HCT116 (cell line): ENCODE data around the gene GNB5. TPM values are rescaled to one million over a fixed set of nuclear protein-coding genes. Genes with fewer than 3 reads are reported as not detected.

Experiments
- ATAC-seq: fragments of 200-7000 bp; cut with Tn5 transposase; 2 replicates; pipeline ENCODE4 v1.9.1; 2020; ENCODE audit warnings: mild to moderate bottlenecking, moderate library complexity
- BruUV-seq: library from RNA; stranded (reverse); fragments of 400-500 nt; replicated peaks from 2 replicates; lab custom pipeline; 2021; lab: Mats Ljungman, UMichigan
- CTCF ChIA-PET: fragments of 300-600 bp; sonication (Branson Sonifier 250); formaldehyde crosslinking; loops from one replicate; lab custom pipeline; 2021; ENCODE audit warnings: antibody characterized with exemption; lab: Charles Lee
- POLR2A ChIA-PET: fragments of 300-600, 350-600 bp; sonication (Branson Sonifier 250); formaldehyde crosslinking; loops from one replicate; lab custom pipeline; 2021; ENCODE audit warnings: antibody characterized with exemption; lab: Charles Lee
- RAD21 ChIA-PET, 2 experiments: fragments of 300-600 bp; sonication (Branson Sonifier 250); formaldehyde crosslinking; loops; one replicate each; lab custom pipeline; 2023; ENCODE audit warnings: low total read pairs in 2 of 2; ENCODE audit not compliant: uncharacterized antibody in 2 of 2, unreplicated experiment in 2 of 2, low non-redundant PET in 1 of 2; lab: Charles Lee
- DNase-seq: peaks from one replicate; pipeline ENCODE4 v3.0.0-alpha.2; 2010; ENCODE audit warnings: low read depth, low spot score
- H2AFZ ChIP-seq: fragments of 200-600 bp; shearing (Covaris generic), sonication (generic); 2 replicates; pipeline ENCODE4 v1.6.1; 2017; ENCODE audit warnings: low read depth, mixed run types, mixed read lengths, antibody characterized with exemption, low read length; ENCODE audit not compliant: poor library complexity, severe bottlenecking
- H3K27ac ChIP-seq: 2 replicates; pipeline ENCODE4 v1.5.1; 2012; ENCODE audit warnings: low read depth, low read length
- H3K27me3 ChIP-seq: fragments of 200-600 bp; sonication (generic); 2 replicates; pipeline ENCODE4 v1.6.1; 2016; ENCODE audit warnings: mixed run types, low read length, mixed read lengths; ENCODE audit not compliant: insufficient read depth
- H3K36me3 ChIP-seq, 2 experiments: fragments of 200-500 bp in 1 of 2; fragments of 200-600 bp in 1 of 2; sonication (Bioruptor generic) in 1 of 2; sonication (generic) in 1 of 2; 2 replicates each; pipeline versions ENCODE4 v1.5.1 to v1.6.1; 2014 to 2016; ENCODE audit warnings: low read length in 2 of 2, inconsistent platforms in 1 of 2, mixed read lengths in 1 of 2, mixed run types in 1 of 2; ENCODE audit not compliant: insufficient read depth in 2 of 2, control insufficient read depth in 1 of 2
- H3K4me1 ChIP-seq, 2 experiments: fragments of 200-600 bp in 1 of 2; sonication (generic) in 1 of 2; 2 replicates each; pipeline versions ENCODE4 v1.5.1 to v1.6.1; 2012 to 2017; ENCODE audit warnings: low read length in 2 of 2, inconsistent platforms in 1 of 2, mild to moderate bottlenecking in 1 of 2, mixed read lengths in 1 of 2, mixed run types in 1 of 2, moderate library complexity in 1 of 2; ENCODE audit not compliant: insufficient read depth in 2 of 2, control insufficient read depth in 1 of 2
- H3K4me2 ChIP-seq: fragments of 200-600 bp; sonication (generic); 2 replicates; pipeline ENCODE4 v1.6.1; 2017; ENCODE audit warnings: mixed run types, low read length, mixed read lengths
- H3K4me3 ChIP-seq, 2 experiments: fragments of 200-600 bp in 1 of 2; sonication (generic) in 1 of 2; replicated peaks in 1 of 2; 2 replicates each; pipeline ENCODE4 v1.5.1; 2011 to 2016; ENCODE audit warnings: low read length in 2 of 2, control low read depth in 1 of 2, low read depth in 1 of 2, mild to moderate bottlenecking in 1 of 2, mixed read lengths in 1 of 2, mixed run types in 1 of 2
- H3K79me2 ChIP-seq: fragments of 200-600 bp; sonication (generic); 2 replicates; pipeline ENCODE4 v1.6.1; 2017; ENCODE audit warnings: mild to moderate bottlenecking, mixed run types, low read length, moderate library complexity, mixed read lengths; ENCODE audit not compliant: insufficient read depth
- H3K9ac ChIP-seq: fragments of 200-600 bp; sonication (generic); 2 replicates; pipeline ENCODE4 v1.6.1; 2016; ENCODE audit warnings: low read length, mixed read lengths
- H3K9me2 ChIP-seq: fragments of 200-600 bp; sonication (generic), shearing (Covaris generic); 2 replicates; pipeline ENCODE4 v1.6.1; 2017; ENCODE audit warnings: mixed run types, mild to moderate bottlenecking, moderate library complexity; ENCODE audit not compliant: insufficient read depth
- H3K9me3 ChIP-seq, 2 experiments: fragments of 200-500 bp in 1 of 2; fragments of 200-600 bp in 1 of 2; sonication (Bioruptor generic) in 1 of 2; sonication (generic) in 1 of 2; 2 replicates each; pipeline ENCODE4 v1.6.1; 2014 to 2017; ENCODE audit warnings: low read length in 2 of 2, mixed read lengths in 2 of 2, inconsistent platforms in 1 of 2, low read depth in 1 of 2, mild to moderate bottlenecking in 1 of 2, mixed run types in 1 of 2, moderate library complexity in 1 of 2; ENCODE audit not compliant: control insufficient read depth in 1 of 2, insufficient read depth in 1 of 2
- H4K20me1 ChIP-seq: fragments of 200-600 bp; sonication (generic), shearing (Covaris generic); 2 replicates; pipeline ENCODE4 v1.6.1; 2017; ENCODE audit warnings: mixed run types, mild to moderate bottlenecking, moderate library complexity; ENCODE audit not compliant: insufficient read depth
- FOSL1 ChIP-seq: IDR thresholded peaks from 2 replicates; pipeline ENCODE4 v1.6.1; 2012; ENCODE audit warnings: low read depth
- POLR2A ChIP-seq: IDR thresholded peaks from 2 replicates; pipeline ENCODE4 v1.7.0; 2011; ENCODE audit warnings: borderline replicate concordance; ENCODE audit not compliant: insufficient read depth, insufficient read length; ENCODE audit errors: extremely low read depth
- SIN3A ChIP-seq: IDR thresholded peaks from 2 replicates; pipeline ENCODE4 v1.6.1; 2012; ENCODE audit warnings: low read depth
- ZFX ChIP-seq: fragments of 450-650 bp; IDR thresholded peaks from 2 replicates; pipeline ENCODE4 v1.6.1; 2017
- intact Hi-C: fragments of 100-400 bp; cut with micrococcal nuclease; formaldehyde crosslinking; loops from 2 replicates; pipeline ENCODE4 v1.10.0; 2022
- total RNA-seq: library from RNA; stranded (reverse); gene quantifications from one replicate; pipeline ENCODE4 v1.2.1, GENCODE V29; 2021; ENCODE audit not compliant: unreplicated experiment
- TF ChIP-seq, protein P1 (sequence below): IDR thresholded peaks from 2 replicates; pipeline ENCODE4 v1.6.1; 2011; ENCODE audit warnings: mild to moderate bottlenecking, low read length, moderate library complexity; ENCODE audit not compliant: insufficient replicate concordance; ENCODE audit errors: extremely low read depth
- TF ChIP-seq, protein P2 (sequence below): IDR thresholded peaks from 2 replicates; pipeline ENCODE4 v1.6.1; 2012
- TF ChIP-seq, protein P3 (sequence below): IDR thresholded peaks from 2 replicates; pipeline ENCODE4 v1.6.1; 2012; ENCODE audit warnings: low read depth

GNB5 gene
- total RNA-seq, 1 experiment from 2014 or later: 27.6 TPM

DNA sequence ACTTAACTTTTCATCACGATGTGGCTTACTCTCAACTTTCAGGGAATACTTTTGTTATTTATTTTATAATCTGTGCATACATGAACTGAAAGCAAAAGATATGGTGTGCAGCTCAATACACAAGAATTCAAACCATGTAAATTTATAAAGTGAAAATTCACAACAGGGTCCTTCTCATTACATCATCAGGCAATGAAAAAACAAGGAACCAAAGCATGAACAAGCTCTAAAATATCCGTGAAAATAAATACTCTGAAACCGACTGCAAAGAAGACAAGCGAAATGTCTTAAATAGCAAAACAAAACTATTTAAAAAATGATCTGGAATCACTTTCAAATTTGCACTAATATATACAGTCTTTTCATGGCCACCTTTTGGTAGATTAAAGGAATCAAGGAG is 28.9 kb downstream of the GNB5 start:
- no peaks in the 10 kb centered on the region for H3K4me1 ChIP-seq
- no peak overlapping the region for H3K4me3 ChIP-seq
- ChIA-PET POLR2A (no interaction called here), RAD21 (no interaction called here), CTCF (no interaction called here)
- no peaks in the 10 kb centered on the region for H3K27me3 ChIP-seq
- 0 out of 2 replicates have a peak, but pooled peaks cover 3% of the 10 kb centered on the region for H3K79me2 ChIP-seq
- no TSS peak for BruUV-seq
- DNase-seq: no peak
- no peak overlapping the region for H2AFZ ChIP-seq
- no peaks in the 10 kb centered on the region for H4K20me1 ChIP-seq
- no peaks in the 10 kb centered on the region for H3K9me2 ChIP-seq
- H3K36me3 ChIP-seq: no peaks in the 10 kb centered on the region
- no peaks in the 10 kb centered on the region for H3K9me3 ChIP-seq
- ATAC-seq: no peak
- no peak overlapping the region for H3K4me2 ChIP-seq
- no peak overlapping the region for H3K27ac ChIP-seq
- intact Hi-C loops: no loop called here
- TF ChIP-seq, protein P1, sequence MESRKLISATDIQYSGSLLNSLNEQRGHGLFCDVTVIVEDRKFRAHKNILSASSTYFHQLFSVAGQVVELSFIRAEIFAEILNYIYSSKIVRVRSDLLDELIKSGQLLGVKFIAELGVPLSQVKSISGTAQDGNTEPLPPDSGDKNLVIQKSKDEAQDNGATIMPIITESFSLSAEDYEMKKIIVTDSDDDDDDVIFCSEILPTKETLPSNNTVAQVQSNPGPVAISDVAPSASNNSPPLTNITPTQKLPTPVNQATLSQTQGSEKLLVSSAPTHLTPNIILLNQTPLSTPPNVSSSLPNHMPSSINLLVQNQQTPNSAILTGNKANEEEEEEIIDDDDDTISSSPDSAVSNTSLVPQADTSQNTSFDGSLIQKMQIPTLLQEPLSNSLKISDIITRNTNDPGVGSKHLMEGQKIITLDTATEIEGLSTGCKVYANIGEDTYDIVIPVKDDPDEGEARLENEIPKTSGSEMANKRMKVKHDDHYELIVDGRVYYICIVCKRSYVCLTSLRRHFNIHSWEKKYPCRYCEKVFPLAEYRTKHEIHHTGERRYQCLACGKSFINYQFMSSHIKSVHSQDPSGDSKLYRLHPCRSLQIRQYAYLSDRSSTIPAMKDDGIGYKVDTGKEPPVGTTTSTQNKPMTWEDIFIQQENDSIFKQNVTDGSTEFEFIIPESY: no peak
- TF ChIP-seq ZFX: no peak
- TF ChIP-seq, protein P2, sequence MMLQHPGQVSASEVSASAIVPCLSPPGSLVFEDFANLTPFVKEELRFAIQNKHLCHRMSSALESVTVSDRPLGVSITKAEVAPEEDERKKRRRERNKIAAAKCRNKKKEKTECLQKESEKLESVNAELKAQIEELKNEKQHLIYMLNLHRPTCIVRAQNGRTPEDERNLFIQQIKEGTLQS: no peak
- TF ChIP-seq, protein P3, sequence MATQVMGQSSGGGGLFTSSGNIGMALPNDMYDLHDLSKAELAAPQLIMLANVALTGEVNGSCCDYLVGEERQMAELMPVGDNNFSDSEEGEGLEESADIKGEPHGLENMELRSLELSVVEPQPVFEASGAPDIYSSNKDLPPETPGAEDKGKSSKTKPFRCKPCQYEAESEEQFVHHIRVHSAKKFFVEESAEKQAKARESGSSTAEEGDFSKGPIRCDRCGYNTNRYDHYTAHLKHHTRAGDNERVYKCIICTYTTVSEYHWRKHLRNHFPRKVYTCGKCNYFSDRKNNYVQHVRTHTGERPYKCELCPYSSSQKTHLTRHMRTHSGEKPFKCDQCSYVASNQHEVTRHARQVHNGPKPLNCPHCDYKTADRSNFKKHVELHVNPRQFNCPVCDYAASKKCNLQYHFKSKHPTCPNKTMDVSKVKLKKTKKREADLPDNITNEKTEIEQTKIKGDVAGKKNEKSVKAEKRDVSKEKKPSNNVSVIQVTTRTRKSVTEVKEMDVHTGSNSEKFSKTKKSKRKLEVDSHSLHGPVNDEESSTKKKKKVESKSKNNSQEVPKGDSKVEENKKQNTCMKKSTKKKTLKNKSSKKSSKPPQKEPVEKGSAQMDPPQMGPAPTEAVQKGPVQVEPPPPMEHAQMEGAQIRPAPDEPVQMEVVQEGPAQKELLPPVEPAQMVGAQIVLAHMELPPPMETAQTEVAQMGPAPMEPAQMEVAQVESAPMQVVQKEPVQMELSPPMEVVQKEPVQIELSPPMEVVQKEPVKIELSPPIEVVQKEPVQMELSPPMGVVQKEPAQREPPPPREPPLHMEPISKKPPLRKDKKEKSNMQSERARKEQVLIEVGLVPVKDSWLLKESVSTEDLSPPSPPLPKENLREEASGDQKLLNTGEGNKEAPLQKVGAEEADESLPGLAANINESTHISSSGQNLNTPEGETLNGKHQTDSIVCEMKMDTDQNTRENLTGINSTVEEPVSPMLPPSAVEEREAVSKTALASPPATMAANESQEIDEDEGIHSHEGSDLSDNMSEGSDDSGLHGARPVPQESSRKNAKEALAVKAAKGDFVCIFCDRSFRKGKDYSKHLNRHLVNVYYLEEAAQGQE: no peak
- no peak for TF ChIP-seq SIN3A
- no peak for TF ChIP-seq FOSL1
- no peak for TF ChIP-seq POLR2A
- no peak overlapping the region for H3K9ac ChIP-seq
